HG02852 (cell line): ENCODE results near the gene VASP.
A peak's percentile ranks its signal among the peaks of the same experiment; 100 is the strongest.

Experiments
- ATAC-seq: cut with Tn5 transposase; IDR thresholded peaks from one replicate; pipeline ENCODE4 v1.9.1; 2021; ENCODE audit warnings: mild to moderate bottlenecking, moderate library complexity; ENCODE audit not compliant: unreplicated experiment

The VASP gene

DNA sequence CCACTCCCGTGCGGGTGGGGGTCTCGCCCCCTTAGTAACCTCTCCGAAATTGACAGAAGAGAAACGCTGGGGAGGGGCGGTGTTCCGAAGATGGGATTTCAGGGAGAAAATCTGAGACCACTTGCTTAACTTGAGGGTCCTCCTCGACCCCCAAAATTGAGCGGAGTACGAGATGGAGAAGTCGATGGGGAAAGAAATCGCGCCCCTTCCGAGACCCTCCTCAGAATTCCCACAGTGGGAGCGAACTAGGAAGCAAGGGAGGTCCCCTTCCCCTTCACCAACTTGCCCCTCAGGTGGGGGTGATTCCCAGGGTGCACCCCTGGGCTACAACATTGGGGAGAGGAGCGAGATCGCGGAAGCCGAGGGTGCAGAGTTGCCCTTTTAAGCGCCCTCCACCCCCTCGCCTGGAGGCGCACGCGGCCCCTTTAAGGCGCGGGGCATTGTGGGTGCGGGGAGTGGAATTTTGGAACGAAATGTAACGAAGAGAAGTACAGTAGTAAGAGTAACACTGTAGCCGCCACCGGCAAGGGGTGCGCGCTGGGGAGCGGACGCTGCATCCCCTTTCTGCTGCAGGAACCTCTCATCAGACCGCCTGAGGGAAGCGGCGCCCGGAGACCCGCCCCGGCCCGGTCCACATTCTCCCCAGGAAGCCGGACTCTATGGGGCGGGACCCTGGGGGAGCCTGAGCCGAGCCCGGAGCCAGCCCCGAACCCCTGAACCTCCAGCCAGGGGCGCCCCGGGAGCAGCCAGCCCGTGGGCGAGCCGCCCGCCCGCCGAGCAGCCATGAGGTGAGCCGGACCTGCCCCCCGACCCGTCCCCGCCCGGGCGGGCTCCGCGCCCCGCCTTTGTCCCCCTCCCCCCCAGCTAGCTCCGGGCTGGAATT lies at the start of gene VASP:
VASP (plus strand) TSS at position 491 of the 883 bp plus-strand sequence; CDS start at position 784, 293 bp downstream.
- peak; percentile 44 for ATAC-seq

DNA sequence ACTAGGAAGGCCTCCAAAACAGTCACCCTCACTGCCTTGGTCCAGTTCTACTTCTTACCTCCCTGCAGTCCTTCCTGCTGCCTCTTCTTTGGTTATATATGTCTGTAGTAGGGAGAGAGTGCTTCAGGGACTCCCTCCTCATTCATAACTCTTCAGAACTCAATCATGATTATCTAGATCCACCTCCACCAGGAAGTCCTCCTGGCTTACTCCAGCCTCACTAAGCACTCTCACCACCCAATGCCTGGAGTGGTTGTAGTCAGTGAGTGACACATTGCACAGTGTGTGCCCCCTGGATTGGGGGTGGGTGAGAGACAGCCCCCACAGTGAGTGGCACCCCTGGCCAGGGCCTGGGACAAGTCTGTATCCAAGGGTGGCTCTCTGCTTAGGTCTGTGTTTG lies 49.5 kb upstream of the VASP start:
- no peak for ATAC-seq

DNA sequence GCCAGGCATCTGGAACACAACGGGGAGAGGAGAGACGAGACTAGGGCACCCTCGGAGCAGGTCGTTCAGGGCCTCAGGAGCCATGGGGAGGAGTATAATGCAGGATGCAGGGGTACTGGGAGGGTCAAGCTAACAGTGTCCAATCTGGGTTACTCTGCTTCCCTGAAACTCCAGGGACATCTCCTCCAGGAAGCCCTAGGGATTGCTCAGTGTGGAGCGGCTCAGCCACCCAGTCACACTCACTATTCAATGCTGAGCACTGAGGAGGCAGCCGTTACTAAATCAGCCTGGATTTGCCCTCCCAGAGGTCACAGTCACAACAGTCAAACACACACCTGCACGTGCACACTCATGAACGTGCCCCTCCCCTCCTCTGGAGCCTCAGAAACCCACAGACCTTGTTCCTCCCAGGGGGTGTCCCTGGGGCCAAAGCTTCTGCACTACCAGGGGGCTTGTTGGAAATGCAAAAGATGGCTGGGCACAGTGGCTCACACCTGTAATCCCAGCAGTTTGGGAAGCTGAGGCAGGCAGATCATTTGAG lies 46.4 kb upstream of the VASP start:
- no peak for ATAC-seq

- ATAC-seq: no peak
Measured at GRCh38 chr19:45462174-45462573, 45.1 kb upstream of the VASP start.

- ATAC-seq: no peak
Measured at GRCh38 chr19:45463241-45463640, 44.0 kb upstream of the VASP start.

DNA sequence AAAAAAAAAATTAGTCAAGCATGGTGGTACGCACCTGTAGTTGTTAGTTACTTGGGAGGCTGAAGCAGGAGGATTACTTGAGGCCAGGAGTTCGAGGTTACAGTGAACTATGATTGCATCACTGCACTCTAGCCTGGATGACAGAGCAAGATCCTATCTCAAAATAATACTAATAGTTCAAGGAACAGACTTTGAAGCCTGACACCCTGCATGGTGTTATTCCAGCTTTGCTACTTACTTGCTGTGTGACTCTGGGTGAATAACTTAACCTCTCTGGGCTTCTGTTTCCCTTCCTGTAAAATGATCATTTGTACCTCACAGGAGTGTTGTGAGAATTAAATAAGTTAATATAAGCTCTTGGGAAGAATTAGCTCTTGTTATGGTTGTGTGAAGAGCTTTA lies 43.0 kb upstream of the VASP start:
- no peak for ATAC-seq

- no peak for ATAC-seq
Measured at GRCh38 chr19:45464852-45465441, 42.3 kb upstream of the VASP start.

GRCh38 chr19:45467115-45467455 lies 40.2 kb upstream of the VASP start:
- ATAC-seq: no peak

GRCh38 chr19:45467456-45468158 lies 39.7 kb upstream of the VASP start, which contains the start of gene FOSB:
Gene FOSB (plus strand): TSS chr19:45467996. CDS start chr19:45468587, 591 bp downstream.
- no peak for ATAC-seq

- ATAC-seq: no peak
Measured at GRCh38 chr19:45468159-45468651, 39.1 kb upstream of the VASP start.

DNA sequence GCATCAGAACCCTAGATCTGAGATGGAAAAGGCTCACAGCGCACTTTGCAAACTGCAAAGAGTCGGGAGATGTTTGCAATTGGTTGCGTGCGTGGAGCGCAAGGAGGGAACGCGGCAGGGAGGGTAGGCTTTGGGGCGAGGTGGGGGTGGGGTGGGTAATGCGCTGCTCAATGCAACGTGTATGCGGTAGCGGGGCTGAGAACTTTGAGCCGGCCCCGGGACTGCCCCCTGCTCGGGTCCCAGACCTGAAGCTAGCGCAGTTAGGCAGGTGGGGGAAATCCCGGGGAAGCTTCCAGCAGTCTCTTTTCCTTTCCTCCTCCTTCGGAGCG lies 38.5 kb upstream of the VASP start:
- peak; percentile 15 for ATAC-seq

GRCh38 chr19:45469132-45469944 lies 37.9 kb upstream of the VASP start:
- ATAC-seq: peak; percentile 60

GRCh38 chr19:45469945-45470761 lies 37.1 kb upstream of the VASP start:
- ATAC-seq: no peak

- ATAC-seq: no peak
Measured at GRCh38 chr19:45470762-45471081, 36.6 kb upstream of the VASP start.

GRCh38 chr19:45471111-45471930 lies 36.0 kb upstream of the VASP start:
- ATAC-seq: no peak

GRCh38 chr19:45471931-45472562 lies 35.2 kb upstream of the VASP start:
- no peak for ATAC-seq

- ATAC-seq: no peak
Measured at GRCh38 chr19:45472563-45473366, 34.5 kb upstream of the VASP start.

GRCh38 chr19:45473367-45473681 lies 34.0 kb upstream of the VASP start:
- ATAC-seq: no peak
